ENCODE data around the gene GSTA2. TPM values are rescaled to one million over a fixed set of nuclear protein-coding genes. Genes with fewer than 3 reads are reported as not detected.

GSTA2 gene
- total and polyA plus RNA-seq, 2 of the 13 experiments (the other 11 are each of a cell fraction or from before 2014, with no cell fraction given), result 0.75 to 13.7 TPM

DNA sequence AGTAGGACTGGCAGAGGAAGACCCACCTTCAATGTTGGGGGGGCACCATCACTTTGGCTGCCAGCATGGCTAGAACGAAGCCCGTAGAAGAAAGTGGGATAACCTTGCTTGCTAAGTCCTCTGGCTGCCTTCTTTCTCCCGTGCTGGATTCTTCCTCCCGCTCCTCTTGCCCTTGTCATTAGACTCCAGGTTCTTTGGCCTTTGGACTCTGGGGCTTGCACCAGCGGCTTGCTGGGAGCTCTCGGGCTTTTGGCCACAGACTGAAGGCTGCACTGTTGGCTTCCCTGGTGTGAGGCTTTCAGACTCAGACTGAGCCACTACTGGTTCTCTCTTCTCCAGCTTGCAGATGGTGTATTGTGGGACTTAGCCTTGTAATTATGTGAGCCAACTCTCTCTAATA lies 28.2 kb downstream of the GSTA2 start (continued):
- TF ChIP-seq ZBTB4 (CRISPR knock-in tag; IDR thresholded peaks at IDR 0.05; ENCODE audit: borderline replicate concordance), result 0 out of 2 replicates have a peak, but pooled peaks have one; percentile 40
- TF ChIP-seq ZNF292 (CRISPR knock-in tag; IDR thresholded peaks at IDR 0.05; ENCODE audit: borderline replicate concordance, low read depth), result 0 out of 2 replicates have a peak, but pooled peaks have one; percentile 53
- TF ChIP-seq ZNF484 (CRISPR knock-in tag; IDR thresholded peaks at IDR 0.05; ENCODE audit: borderline replicate concordance, low read depth), result no peak
- TF ChIP-seq, protein P1, sequence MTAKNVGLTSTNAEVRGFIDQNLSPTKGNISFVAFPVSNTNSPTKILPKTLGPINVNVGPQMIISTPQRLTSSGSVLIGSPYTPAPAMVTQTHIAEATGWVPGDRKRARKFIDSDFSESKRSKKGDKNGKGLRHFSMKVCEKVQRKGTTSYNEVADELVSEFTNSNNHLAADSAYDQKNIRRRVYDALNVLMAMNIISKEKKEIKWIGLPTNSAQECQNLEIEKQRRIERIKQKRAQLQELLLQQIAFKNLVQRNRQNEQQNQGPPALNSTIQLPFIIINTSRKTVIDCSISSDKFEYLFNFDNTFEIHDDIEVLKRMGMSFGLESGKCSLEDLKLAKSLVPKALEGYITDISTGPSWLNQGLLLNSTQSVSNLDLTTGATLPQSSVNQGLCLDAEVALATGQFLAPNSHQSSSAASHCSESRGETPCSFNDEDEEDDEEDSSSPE (CRISPR knock-in tag; IDR thresholded peaks at IDR 0.05), result no peak
- peak; percentile 39; the same call in 1 of the 2 replicates for TF ChIP-seq GATAD2A (CRISPR knock-in tag; IDR thresholded peaks at IDR 0.05)
- TF ChIP-seq ZNF432 (CRISPR knock-in tag; IDR thresholded peaks at IDR 0.05; ENCODE audit: borderline replicate concordance), result no peak
- TF ChIP-seq, protein P2, sequence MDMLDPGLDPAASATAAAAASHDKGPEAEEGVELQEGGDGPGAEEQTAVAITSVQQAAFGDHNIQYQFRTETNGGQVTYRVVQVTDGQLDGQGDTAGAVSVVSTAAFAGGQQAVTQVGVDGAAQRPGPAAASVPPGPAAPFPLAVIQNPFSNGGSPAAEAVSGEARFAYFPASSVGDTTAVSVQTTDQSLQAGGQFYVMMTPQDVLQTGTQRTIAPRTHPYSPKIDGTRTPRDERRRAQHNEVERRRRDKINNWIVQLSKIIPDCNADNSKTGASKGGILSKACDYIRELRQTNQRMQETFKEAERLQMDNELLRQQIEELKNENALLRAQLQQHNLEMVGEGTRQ (IDR thresholded peaks at IDR 0.05; ENCODE audit: low read depth, low read length), result no peak
- TF ChIP-seq, protein P2 (CRISPR knock-in tag; IDR thresholded peaks at IDR 0.05; ENCODE audit: borderline replicate concordance), result no peak
- TF ChIP-seq ZNF503 (CRISPR knock-in tag; IDR thresholded peaks at IDR 0.05), result no peak
- no peak for TF ChIP-seq HES4 (CRISPR knock-in tag; IDR thresholded peaks at IDR 0.05; ENCODE audit: borderline replicate concordance)
- TF ChIP-seq, protein P3, sequence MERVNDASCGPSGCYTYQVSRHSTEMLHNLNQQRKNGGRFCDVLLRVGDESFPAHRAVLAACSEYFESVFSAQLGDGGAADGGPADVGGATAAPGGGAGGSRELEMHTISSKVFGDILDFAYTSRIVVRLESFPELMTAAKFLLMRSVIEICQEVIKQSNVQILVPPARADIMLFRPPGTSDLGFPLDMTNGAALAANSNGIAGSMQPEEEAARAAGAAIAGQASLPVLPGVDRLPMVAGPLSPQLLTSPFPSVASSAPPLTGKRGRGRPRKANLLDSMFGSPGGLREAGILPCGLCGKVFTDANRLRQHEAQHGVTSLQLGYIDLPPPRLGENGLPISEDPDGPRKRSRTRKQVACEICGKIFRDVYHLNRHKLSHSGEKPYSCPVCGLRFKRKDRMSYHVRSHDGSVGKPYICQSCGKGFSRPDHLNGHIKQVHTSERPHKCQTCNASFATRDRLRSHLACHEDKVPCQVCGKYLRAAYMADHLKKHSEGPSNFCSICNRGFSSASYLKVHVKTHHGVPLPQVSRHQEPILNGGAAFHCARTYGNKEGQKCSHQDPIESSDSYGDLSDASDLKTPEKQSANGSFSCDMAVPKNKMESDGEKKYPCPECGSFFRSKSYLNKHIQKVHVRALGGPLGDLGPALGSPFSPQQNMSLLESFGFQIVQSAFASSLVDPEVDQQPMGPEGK (CRISPR knock-in tag; IDR thresholded peaks at IDR 0.05), result 0 out of 2 replicates have a peak, but pooled peaks have one; percentile 21
- no peak for TF ChIP-seq ZNF547 (CRISPR knock-in tag; IDR thresholded peaks at IDR 0.05)
- TF ChIP-seq RAD21 (CRISPR knock-in tag; IDR thresholded peaks at IDR 0.05), result 0 out of 2 replicates have a peak, but pooled peaks have one; percentile 14
- peak; percentile 14 for TF ChIP-seq TEAD3 (CRISPR knock-in tag; optimal IDR thresholded peaks at IDR 0.05; ENCODE audit: borderline replicate concordance)
- 0 out of 2 replicates have a peak, but pooled peaks have one; percentile 31 for TF ChIP-seq CCDC6 (CRISPR knock-in tag; IDR thresholded peaks at IDR 0.05)
